Activated effector memory CD4-positive, alpha-beta T cell treated with anti-CD3 and anti-CD28 coated beads, Interleukin-2, amount 50 U/mL, for 16 hours (primary cell): ENCODE measurements around the gene MYORG.
"Not testable (repeated sequence)": the region's sequence is repeated elsewhere in the genome, so short reads cannot be mapped to it uniquely, and the experiment has no call there.

Experiments used
- DNase-seq: peaks from one replicate; pipeline ENCODE4 v3.0.0-alpha.2; 2020

The MYORG gene

DNA sequence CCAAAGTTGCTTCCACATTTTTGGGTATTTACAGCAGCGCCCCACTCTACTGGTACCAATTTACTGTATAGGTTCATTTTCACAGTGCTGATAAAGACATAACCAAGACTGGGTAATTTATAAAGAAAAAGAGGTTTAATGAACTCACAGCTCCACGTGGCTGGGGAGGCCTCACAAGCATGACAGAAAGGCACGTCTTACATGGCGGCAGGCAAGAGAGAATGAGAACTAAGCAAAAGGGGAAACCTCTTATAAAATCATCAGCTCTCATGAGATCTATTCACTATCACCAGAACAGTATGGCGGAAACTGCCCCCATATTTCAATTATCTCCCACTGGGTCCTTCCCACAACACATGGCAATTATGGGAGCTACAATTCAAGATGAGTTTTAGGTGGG lies 7.9 kb downstream of the MYORG start:
- not testable (repeated sequence) for DNase-seq

DNA sequence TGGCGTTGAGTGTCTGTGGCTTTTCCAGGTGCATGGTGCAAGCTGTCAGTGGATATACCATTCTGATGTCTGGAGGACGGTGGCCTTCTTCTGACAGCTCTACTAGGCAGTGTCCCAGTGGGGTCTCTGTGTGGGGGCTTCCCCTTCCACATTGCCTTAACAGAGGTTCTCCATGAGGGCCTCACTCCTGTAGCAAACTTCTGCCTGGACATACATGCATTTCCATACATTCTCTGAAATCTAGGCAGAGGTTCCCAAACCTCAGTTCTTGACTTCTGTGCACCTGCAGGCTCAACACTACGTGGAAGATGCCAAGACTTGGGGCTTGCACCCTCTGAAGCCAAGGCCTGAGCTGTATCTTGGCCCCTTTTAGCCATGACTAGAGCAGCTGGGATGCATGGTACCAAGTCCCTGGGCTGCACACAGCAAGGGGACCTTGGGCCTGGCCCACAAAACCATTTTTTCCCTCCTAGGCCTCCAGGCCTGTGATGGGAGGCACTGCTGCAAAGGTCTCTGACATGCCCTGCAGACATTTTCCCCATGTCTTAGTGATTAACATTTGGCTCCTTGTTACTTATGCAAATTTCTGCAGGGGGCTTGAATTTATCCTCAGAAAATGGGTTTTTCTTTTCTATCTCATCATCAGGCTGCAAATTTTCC lies 8.8 kb downstream of the MYORG start:
- DNase-seq, result not testable (repeated sequence)

DNA sequence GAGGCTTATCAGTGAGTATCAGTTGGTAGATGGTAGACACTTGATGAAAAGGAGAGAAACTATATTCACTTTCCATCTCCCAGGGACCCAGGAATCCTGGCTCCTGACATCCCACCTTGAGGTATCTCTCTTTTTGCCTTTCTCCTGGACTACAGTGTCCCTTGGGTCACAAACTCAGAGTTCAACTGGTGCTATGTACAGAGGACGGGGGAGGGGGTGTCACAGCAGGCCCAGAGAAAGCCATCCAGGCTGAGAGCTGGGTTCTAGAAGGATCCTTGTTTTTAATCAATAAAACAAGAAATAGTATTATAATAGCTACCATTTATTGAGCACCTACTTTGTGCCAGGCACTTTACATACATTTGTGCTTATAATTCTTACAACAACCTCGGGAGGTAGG lies 10.3 kb downstream of the MYORG start:
- peak; percentile 34 for DNase-seq

DNA sequence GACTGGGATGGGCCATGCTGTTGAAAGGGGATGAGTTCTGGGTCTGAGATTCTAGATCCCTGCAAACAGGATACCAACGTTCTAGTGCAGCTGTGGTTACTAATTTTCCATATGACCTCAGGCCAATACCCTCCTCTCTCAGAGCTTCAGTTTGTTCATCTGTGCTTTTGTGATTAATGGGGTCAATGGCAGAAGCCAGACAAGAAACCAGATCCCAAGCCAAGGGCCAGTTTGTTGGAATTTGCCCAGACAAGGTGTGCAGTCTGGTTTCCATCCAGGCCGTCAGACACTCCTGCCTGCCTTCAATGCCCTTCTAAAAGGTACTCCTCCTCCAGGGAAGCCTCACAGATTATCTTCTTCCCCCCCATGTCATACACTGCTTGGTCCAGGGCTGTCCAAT lies 11.4 kb downstream of the MYORG start:
- DNase-seq, result no peak

DNA sequence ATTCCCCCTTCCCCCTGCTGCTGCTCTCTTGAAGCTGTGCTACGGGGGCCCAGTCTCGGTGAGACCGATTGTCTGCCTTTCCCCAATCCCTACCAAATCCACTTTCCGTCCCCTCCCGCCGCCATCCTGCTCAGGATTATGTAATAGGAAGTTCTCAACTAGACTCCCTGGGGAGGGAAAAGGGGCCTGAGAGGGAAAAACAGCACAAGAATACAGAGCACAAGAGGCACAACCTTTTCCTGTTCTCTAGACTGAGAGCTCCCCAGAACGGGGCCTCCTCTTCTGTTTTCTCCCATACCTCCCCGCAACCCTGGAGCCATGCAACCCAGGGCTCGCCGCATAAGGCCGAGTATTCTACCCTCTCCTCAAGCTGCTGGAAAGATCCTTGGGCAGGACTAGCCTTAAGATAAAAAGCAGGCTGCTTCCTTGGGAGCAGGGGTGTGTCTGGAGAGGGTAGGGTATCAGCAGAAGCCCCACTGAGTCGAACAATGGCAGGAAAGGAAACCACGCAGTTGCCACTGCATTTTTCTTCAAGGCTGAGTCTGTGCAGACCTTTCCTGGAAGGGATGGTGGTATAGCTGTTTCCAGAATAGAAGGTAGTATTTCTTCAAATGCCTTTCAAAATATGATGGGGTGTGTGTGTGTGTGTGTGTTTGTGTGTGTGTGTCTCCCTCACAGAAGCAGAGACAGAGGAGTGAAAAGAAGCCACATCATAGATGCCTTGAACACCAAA lies 12.9 kb downstream of the MYORG start:
- DNase-seq, result peak; percentile 28

DNA sequence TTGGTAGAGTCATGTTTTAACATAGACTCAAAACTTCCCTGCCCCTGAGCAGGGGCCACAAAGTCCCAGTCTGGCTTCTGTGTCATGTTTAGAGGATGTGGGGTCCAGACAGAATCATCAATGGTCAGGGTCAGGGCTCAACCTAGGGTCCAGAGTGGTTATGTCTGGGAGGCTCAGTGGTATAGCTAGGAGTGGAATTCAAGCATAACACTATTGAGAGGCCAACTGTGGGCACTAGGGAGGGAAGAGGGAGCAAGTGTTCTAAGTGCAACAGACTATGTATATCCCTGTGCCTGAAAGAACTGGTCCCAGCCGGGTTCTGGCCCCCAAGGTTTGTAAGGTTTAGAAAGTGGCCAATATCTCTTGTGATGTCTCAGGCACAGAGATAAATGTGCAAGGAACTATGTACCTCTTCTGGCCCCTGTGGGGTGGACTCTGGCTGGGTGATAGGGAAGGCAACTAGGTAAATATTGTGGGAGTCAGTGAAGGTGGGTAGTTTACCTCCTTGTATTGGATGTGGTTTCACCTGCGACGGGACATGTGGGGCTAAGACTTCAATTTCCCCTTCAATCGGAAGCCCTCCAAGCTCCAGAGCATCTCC lies 14.0 kb downstream of the MYORG start:
- DNase-seq, result peak; percentile 37

DNA sequence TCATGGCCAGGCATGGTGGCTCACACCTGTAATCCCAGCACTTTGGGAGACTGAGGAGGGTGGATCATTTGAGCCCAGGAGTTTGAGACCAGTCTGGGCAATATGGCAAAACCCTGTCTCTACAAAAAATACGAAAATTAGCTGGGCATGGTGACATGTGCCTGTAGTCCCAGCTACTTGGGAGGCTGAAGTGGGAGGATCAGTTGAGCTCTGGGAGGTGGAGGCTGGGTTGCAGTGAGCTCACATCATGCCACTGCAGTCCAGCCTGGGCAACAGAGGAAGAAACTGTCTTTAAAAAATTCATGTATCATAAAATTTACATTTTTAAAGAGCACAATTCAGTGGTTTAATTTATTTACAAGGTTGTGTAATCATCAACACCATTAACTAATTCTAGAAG lies 23.7 kb downstream of the MYORG start:
- DNase-seq, result not testable (repeated sequence)

DNA sequence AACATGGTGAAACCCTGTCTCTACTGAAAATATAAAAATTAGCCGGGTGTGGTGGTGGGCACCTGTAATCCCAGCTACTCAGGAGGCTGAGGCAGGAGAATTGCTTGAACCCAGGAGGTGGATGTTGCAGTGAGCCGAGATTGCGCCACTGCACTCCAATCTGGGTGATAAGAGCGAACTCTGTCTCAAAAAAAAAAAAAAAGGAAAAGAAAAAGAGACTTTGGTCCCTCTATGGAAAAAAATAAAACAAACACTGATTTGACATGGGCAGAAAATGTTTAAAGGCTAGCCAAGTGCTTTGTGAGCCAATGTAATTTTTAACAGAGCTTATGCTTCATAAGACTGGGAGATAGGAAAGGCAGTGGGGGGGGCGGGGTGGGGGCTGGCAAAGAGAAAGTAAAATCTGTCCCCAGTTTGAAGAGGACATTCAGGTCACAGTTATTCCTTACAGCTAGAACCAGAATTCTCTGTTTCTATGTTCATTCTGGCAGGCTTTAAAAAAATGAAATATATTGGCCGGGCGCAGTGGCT lies 24.5 kb downstream of the MYORG start:
- DNase-seq, result not testable (repeated sequence)

DNA sequence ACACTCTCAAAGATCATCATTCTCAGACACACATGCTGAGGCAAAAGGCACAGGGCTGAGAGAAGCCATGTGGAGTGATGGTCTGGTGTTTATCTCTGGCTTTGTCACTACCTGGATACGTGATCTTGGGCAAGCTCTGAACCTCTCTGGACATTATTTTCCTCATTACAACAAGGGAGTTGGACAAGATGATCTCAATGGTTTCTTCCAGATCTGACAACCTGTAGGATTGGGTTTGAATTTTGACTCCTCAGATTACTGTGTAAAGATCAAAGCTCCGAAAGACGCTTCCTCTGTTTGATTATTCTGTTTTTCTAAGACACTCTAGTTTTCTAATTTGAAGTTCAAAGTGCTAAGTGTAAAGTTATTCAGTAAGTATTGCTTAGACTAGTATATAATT lies 27.4 kb downstream of the MYORG start:
- DNase-seq, result no peak

DNA sequence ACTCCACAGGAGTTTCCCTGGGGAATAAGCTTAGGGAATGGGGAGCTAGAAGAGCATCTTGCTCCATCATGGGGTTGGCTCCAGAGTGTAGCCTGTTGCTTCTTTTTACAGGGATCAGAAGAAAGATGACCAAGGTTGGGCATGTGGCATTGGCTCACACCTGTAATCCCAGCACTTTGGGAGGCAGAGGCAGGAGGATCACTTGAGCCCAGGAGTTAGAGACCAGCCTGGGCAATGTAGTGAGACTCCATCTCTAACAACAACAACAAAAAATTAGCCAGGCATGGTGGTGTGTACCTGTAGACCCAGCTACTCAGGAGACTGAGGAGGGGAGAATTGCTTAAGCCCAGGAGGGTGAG lies 28.9 kb downstream of the MYORG start:
- no peak for DNase-seq

DNA sequence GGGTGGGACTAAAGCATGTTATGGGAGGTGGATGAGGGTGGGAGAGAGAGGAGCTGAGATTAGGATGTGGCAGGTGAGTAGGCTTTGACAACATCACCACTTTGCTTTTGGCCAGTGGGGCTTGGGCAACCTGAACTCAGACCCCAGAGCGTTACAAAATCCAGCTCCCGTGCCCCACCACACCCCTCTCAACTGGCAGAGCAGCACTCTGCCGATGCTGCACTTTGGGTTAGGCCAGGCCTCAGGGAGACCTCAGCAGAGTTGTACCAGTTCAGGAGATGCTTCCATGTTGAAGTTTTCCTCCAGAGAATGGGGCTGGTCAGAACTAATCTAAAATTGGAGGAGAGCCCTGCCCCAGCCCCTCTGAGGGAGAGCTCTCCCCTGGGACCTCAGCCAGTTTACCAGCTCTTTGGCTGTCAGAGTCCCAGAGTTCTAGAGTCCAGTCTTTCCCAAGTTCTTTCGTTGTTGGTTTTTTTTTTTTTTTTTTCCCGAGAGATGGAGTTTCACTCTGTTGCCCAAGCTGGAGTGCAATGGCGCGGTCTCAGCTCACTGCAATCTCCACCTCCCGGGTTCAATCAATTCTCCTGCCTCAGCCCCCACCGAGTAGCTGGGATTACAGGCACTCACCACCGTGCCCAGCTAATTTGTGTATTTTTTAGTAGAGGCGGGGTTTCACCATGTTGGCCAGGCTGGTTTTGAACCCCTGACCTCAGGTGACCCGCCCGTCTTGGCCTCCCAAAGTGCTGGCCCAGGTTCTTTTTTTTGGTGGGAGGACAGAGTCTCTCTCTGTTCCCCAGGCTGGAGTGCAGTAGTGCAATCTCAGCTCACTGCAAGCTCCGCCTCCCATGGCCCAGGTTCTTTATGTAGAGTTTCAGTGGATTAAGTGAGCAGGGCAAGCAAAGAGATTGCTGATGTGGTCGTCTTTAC lies 29.6 kb downstream of the MYORG start:
- DNase-seq, result no peak

DNA sequence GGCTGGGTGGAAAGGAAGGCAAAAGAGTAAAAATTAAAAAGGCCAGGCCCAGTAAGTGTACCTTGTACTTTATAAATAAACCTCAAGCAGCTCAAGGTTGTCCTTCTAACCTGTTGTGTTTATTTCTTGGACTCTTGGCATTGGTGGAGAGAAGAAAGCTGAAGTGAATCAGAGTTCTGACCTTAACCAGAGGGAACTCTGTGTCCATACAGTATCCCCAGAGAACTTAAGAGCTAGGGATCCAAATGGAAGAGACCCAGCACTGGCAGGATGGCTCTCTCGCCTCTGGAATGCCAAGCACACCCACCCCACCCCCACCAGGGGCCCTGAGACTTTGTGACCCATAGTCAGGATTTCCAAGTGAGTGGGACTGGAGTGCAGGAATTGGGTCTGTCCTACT lies 33.1 kb downstream of the MYORG start:
- DNase-seq, result no peak

DNA sequence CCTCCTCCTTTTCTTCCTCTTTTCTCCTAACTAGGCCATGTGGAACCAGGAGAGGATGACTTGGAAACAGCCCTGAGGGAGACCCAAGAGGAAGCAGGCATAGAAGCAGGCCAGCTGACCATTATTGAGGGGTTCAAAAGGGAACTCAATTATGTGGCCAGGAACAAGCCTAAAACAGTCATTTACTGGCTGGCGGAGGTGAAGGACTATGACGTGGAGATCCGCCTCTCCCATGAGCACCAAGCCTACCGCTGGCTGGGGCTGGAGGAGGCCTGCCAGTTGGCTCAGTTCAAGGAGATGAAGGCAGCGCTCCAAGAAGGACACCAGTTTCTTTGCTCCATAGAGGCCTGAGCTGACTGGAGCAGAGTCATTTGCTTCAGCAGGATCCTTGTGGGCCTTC lies 33.6 kb downstream of the MYORG start:
- DNase-seq, result no peak

DNA sequence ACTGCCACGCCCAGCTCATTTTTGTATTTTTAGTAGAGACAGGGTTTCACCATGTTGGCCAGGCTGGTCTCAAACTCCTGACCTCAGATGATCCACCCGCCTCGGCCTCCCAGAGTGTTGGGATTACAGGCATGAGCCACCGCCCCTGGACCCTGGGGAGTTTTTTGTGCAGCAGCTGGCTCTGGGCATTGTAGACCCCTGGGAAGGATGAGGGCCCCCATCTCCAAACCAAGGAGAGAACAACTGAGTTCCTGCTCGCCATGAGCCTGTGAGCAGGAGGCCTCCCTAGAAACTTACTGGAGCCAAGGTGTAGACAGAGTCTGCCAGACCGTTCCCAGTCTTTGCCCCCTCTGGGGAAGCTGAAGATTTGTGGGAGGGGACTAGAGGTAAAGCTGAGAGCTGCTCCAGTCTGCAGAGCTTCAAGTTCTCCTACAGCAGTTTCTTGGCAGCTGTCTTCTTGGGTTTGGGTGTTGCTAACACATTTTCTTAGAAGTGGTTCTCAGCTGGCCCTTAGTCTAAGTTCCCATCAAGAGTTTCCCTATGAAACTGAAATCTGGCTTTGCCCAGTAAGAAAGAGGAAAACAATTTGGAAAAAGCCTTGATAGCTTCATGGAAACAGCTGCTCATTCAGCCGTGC lies 34.9 kb downstream of the MYORG start:
- DNase-seq, result no peak

DNA sequence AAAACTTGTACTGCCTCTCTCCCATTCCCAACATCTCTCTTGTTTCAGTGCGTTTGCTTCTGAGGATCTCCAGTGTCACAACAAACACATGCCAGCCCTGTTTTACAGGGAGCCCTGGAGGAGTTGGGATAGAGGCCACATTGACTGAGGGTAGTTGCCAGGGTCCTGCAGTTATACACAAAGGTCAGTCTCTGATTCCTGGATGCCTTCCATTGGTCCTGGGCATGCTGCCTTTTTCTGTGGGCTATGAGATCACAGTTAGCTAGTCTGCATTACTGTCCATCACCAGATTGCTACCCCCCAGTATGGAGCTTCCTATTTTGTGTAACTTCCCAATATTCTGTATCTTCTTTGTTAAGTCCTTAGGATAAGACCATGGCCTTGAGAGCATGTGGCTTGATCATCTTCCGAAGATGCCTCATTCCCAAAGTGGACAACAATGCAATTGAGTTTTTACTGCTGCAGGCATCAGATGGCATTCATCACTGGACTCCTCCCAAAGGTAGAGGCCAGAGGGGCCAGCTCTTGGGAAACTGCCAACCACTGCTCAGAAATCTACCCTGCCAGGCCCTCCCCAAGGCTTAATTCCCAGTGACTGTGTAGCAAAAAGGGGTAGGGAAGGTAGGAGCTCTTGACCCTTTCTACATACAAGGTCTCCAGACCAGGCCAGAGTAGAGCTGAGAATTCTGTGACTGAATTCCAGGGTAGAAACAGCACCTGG lies 37.9 kb downstream of the MYORG start:
- DNase-seq, result no peak

DNA sequence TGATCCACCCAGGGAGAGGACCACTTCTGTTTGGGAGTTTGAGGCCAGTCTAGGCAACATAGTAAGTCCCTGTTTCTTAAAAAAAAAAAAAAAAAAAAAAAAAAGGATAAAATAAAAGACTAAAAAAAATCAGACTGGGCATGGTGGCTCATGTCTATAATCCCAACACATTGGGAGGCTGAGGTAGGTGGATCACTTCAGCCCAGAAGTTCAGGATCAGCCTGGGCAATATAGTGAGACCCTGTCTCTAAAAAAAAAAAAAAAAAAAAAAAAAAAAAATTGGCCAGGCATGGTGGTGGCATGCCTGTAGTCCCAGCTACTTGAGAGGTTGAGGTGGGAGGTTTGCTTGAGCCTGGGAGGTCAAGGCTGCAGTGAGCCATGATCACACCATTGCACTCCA lies 38.6 kb downstream of the MYORG start:
- DNase-seq, result not testable (repeated sequence)

DNA sequence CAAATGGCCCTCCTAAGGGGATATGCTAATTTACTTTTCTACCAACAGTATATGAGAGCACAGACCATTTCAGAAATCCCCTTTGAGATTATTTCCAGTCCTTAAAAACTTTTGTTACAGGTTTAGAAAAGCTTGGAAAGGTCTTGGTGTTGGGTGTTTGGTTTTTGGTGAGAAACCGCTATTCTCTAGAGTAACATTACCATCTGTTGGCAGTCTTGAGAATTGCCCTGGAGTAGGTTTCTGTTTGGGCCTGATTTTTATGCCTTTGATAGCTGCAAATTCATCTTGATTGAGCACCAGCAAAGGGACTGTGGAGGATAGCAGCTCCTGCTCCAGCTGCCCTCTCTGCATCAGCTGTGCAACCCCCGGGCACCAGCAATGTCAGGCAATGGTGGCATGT lies 39.3 kb downstream of the MYORG start:
- DNase-seq, result no peak

DNA sequence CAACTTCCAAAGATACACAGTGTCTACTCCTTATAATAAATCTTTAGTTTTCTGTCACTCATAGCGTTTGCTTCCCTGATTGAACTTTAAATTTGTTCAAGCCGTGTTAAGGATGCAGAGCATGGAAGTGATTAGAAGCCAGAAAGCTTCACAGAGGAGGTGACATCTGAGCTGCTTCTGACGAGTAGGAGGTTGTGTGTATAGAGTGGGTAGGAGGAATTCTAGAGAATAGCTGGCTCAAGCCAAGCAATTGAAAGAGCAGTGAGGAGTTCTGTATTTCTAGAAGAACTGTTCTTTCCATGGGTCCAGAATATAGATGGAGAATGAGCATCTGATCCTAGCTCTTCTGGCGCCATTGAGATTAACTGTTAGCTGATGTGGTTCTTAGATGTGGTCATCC lies 41.3 kb downstream of the MYORG start:
- no peak for DNase-seq

DNA sequence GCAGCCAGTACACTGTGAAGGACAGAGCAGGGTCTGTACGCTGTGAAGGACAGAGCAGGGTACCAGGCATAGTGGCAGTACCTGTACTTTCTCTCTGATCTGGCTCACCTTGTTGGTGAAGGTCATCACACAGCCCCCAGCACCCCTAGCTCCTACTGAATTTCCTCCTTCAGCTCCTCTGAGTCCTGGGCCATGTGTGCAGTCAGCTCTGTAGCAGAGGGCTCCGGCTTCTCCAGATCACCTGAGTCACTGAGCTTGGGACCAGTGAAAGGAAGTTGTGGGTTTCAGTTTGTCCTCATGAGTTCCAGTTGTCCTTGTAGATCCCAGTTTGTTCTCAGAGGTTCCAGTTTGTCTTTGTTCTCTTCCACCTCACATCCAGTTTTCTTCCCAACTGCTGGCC lies 41.8 kb downstream of the MYORG start:
- no peak for DNase-seq

DNA sequence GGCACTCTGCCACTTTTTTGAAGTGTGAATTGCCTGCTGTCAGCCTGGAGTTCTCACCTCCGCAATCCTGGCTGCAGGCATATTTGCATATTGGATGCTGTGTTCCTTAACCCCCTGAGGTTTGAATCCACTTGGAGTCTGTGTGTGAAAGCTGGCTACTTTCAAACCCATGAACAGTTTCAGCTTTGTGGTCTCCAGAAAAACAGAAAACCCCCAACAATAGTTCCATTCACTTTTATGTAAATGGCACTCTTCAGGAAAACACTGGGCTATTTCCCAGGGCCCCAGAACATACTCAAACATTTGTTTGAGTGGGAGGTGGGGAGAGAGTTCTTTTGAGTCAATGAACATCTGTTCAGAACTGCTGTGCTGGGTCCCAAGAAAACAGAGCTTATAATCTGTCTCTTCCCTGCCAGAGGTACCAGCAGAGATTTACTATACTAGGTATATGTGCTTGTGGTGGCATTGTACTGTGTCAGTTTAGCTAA lies 42.3 kb downstream of the MYORG start:
- DNase-seq, result no peak

DNA sequence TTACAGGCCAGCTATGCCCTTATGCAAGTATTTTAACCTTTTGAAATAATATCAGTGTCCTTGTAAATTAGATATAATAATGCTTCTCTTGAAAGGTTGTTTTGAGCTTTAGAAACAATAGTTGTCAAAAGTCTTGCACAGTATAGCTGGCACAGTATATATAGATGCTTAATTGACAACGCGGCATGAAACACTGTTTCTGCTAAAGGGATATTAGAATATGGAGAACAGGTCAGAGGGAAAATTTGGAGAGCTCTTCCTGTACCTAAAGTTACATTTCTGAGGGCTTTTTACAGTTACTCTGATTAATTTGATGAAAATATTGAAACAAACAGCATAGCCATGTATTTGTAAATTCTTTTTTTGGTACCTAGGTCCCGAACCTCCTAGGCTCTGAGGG lies 42.9 kb downstream of the MYORG start:
- no peak for DNase-seq
